ENCODE measurements around the gene BOC. TPM values are rescaled to one million over a fixed set of nuclear protein-coding genes. Genes with fewer than 3 reads are reported as not detected.

BOC gene
- total and polyA plus RNA-seq, 2 experiments from 2014 or later, result 2.1 to 4.1 TPM

DNA sequence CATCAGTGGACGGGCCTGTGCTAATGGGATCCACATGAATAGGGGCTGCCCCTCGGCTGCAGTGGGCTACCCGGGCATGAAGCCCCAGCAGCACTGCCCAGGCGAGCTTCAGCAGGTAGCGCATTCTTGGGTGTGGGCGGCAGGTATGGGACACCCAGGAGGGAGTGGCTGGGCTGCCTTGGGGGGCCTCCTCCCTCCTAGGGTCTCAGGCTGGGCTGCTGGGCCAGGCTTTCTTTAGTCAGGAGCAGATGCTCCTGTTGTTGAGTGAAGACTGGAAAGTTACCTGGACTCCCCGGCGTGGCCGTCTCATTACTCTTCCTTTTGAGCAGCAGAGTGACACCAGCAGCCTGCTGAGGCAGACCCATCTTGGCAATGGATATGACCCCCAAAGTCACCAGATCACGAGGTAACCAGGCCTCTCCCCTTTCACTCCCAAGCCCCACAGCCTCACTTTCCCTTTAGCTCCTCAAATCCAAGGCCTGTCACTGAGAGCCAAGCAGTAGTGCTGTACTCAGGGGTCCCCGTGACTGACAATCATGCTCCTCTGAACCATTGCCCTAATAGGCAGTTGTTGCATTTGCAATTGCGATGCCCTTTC is 73.2 kb downstream of the BOC start:
- DNase-seq (ENCODE audit: low spot score) (no peak), ATAC-seq (no peak)
- 0 out of 2 replicates have a peak, but pooled peaks cover 2% of the 10 kb centered on the region for H3K9me2 ChIP-seq (ENCODE audit: insufficient read depth)
- peaks cover 10% of the 10 kb centered on the region; the same call in 2 of the 3 replicates for H3K36me3 Mint-ChIP-seq (ENCODE audit: low read depth)
- TF ChIP-seq EZH2phosphoT487 (IDR thresholded peaks at IDR 0.05; ENCODE audit: unreplicated experiment) (no peak), EZH2 (IDR thresholded peaks at IDR 0.05; ENCODE audit: low read depth, unreplicated experiment) (no peak), STAT1 (IDR thresholded peaks at IDR 0.05; ENCODE audit: unreplicated experiment) (no peak), ZNF331 (CRISPR knock-in tag; IDR thresholded peaks at IDR 0.05; ENCODE audit: low read depth) (no peak), CREB1 (CRISPR knock-in tag; IDR thresholded peaks at IDR 0.05; ENCODE audit: low read depth) (no peak), POLR2AphosphoS5 (IDR thresholded peaks at IDR 0.05; ENCODE audit: low read depth) (no peak)
- TF ChIP-seq, protein P1, sequence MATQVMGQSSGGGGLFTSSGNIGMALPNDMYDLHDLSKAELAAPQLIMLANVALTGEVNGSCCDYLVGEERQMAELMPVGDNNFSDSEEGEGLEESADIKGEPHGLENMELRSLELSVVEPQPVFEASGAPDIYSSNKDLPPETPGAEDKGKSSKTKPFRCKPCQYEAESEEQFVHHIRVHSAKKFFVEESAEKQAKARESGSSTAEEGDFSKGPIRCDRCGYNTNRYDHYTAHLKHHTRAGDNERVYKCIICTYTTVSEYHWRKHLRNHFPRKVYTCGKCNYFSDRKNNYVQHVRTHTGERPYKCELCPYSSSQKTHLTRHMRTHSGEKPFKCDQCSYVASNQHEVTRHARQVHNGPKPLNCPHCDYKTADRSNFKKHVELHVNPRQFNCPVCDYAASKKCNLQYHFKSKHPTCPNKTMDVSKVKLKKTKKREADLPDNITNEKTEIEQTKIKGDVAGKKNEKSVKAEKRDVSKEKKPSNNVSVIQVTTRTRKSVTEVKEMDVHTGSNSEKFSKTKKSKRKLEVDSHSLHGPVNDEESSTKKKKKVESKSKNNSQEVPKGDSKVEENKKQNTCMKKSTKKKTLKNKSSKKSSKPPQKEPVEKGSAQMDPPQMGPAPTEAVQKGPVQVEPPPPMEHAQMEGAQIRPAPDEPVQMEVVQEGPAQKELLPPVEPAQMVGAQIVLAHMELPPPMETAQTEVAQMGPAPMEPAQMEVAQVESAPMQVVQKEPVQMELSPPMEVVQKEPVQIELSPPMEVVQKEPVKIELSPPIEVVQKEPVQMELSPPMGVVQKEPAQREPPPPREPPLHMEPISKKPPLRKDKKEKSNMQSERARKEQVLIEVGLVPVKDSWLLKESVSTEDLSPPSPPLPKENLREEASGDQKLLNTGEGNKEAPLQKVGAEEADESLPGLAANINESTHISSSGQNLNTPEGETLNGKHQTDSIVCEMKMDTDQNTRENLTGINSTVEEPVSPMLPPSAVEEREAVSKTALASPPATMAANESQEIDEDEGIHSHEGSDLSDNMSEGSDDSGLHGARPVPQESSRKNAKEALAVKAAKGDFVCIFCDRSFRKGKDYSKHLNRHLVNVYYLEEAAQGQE (IDR thresholded peaks at IDR 0.05; ENCODE audit: unreplicated experiment), result no peak
- H3K4me1 ChIP-seq (ENCODE audit: insufficient read depth), result no peaks in the 10 kb centered on the region
- H3K27ac ChIP-seq (ENCODE audit: low read depth), result no peak overlapping the region
- H4K20me1 ChIP-seq (replicated peaks; ENCODE audit: insufficient read depth), result no peaks in the 10 kb centered on the region
- peaks cover 6% of the 10 kb centered on the region for H3K4me1 Mint-ChIP-seq
- H3K79me2 ChIP-seq (replicated peaks; ENCODE audit: insufficient read depth), result no peaks in the 10 kb centered on the region
- H3K27ac Mint-ChIP-seq, result no peak overlapping the region
- no peak overlapping the region for H3K4me3 ChIP-seq
- H3K27me3 Mint-ChIP-seq (ENCODE audit: insufficient read depth, low read depth, poor library complexity), result peaks cover 6% of the 10 kb centered on the region
- H3K4me2 ChIP-seq, result no peak overlapping the region
- H3K9me3 Mint-ChIP-seq, result no peaks in the 10 kb centered on the region
- H3K27me3 ChIP-seq (ENCODE audit: insufficient read depth), result no peaks in the 10 kb centered on the region
- no peaks in the 10 kb centered on the region for H3F3A ChIP-seq (replicated peaks; ENCODE audit: low read depth)
- no peaks in the 10 kb centered on the region for H3K36me3 ChIP-seq (ENCODE audit: insufficient read depth)
- H2AFZ ChIP-seq, result no peak overlapping the region
- no peak overlapping the region for H3K4me3 Mint-ChIP-seq

DNA sequence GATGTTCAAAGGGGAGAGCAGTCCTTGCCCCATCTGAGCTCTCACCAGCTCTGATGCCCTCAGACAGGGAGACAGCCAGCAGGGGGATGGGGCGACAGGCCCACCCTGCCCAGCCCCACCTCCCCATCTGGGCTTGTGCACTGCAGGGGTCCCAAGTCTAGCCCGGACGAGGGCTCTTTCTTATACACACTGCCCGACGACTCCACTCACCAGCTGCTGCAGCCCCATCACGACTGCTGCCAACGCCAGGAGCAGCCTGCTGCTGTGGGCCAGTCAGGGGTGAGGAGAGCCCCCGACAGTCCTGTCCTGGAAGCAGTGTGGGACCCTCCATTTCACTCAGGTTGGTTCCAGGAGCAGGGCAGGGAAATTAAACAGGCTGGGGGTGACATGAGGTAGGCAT is 73.9 kb downstream of the BOC start:
- Histone ChIP-seq H3K27me3 (ENCODE audit: insufficient read depth) (no peaks in the 10 kb centered on the region), H4K20me1 (replicated peaks; ENCODE audit: insufficient read depth) (no peaks in the 10 kb centered on the region), H3K9me2 (ENCODE audit: insufficient read depth) (no peaks in the 10 kb centered on the region), H3K4me1 (ENCODE audit: insufficient read depth) (no peaks in the 10 kb centered on the region), H2AFZ (no peak overlapping the region), H3K36me3 (ENCODE audit: insufficient read depth) (no peaks in the 10 kb centered on the region), H3F3A (replicated peaks; ENCODE audit: low read depth) (no peaks in the 10 kb centered on the region), H3K27ac (ENCODE audit: low read depth) (no peak overlapping the region), H3K4me2 (no peak overlapping the region), H3K79me2 (replicated peaks; ENCODE audit: insufficient read depth) (no peaks in the 10 kb centered on the region), H3K4me3 (no peak overlapping the region)
- peaks cover 6% of the 10 kb centered on the region for H3K27me3 Mint-ChIP-seq (ENCODE audit: insufficient read depth, low read depth, poor library complexity)
- peaks cover 6% of the 10 kb centered on the region for H3K4me1 Mint-ChIP-seq
- DNase-seq (ENCODE audit: low spot score), result no peak
- no peak overlapping the region for H3K4me3 Mint-ChIP-seq
- H3K9me3 Mint-ChIP-seq, result no peaks in the 10 kb centered on the region
- peaks cover 10% of the 10 kb centered on the region; the same call in 2 of the 3 replicates for H3K36me3 Mint-ChIP-seq (ENCODE audit: low read depth)
- no peak for ATAC-seq
- no peak overlapping the region for H3K27ac Mint-ChIP-seq
- TF ChIP-seq ZNF114 (CRISPR knock-in tag; IDR thresholded peaks at IDR 0.05) (no peak), NANOG (IDR thresholded peaks at IDR 0.05; ENCODE audit: borderline replicate concordance) (no peak), ZNF331 (CRISPR knock-in tag; IDR thresholded peaks at IDR 0.05; ENCODE audit: low read depth) (no peak), POLR2AphosphoS5 (IDR thresholded peaks at IDR 0.05; ENCODE audit: low read depth) (no peak)
- TF ChIP-seq, protein P2, sequence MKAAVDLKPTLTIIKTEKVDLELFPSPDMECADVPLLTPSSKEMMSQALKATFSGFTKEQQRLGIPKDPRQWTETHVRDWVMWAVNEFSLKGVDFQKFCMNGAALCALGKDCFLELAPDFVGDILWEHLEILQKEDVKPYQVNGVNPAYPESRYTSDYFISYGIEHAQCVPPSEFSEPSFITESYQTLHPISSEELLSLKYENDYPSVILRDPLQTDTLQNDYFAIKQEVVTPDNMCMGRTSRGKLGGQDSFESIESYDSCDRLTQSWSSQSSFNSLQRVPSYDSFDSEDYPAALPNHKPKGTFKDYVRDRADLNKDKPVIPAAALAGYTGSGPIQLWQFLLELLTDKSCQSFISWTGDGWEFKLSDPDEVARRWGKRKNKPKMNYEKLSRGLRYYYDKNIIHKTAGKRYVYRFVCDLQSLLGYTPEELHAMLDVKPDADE (IDR thresholded peaks at IDR 0.05), result no peak
- TF ChIP-seq, protein P3, sequence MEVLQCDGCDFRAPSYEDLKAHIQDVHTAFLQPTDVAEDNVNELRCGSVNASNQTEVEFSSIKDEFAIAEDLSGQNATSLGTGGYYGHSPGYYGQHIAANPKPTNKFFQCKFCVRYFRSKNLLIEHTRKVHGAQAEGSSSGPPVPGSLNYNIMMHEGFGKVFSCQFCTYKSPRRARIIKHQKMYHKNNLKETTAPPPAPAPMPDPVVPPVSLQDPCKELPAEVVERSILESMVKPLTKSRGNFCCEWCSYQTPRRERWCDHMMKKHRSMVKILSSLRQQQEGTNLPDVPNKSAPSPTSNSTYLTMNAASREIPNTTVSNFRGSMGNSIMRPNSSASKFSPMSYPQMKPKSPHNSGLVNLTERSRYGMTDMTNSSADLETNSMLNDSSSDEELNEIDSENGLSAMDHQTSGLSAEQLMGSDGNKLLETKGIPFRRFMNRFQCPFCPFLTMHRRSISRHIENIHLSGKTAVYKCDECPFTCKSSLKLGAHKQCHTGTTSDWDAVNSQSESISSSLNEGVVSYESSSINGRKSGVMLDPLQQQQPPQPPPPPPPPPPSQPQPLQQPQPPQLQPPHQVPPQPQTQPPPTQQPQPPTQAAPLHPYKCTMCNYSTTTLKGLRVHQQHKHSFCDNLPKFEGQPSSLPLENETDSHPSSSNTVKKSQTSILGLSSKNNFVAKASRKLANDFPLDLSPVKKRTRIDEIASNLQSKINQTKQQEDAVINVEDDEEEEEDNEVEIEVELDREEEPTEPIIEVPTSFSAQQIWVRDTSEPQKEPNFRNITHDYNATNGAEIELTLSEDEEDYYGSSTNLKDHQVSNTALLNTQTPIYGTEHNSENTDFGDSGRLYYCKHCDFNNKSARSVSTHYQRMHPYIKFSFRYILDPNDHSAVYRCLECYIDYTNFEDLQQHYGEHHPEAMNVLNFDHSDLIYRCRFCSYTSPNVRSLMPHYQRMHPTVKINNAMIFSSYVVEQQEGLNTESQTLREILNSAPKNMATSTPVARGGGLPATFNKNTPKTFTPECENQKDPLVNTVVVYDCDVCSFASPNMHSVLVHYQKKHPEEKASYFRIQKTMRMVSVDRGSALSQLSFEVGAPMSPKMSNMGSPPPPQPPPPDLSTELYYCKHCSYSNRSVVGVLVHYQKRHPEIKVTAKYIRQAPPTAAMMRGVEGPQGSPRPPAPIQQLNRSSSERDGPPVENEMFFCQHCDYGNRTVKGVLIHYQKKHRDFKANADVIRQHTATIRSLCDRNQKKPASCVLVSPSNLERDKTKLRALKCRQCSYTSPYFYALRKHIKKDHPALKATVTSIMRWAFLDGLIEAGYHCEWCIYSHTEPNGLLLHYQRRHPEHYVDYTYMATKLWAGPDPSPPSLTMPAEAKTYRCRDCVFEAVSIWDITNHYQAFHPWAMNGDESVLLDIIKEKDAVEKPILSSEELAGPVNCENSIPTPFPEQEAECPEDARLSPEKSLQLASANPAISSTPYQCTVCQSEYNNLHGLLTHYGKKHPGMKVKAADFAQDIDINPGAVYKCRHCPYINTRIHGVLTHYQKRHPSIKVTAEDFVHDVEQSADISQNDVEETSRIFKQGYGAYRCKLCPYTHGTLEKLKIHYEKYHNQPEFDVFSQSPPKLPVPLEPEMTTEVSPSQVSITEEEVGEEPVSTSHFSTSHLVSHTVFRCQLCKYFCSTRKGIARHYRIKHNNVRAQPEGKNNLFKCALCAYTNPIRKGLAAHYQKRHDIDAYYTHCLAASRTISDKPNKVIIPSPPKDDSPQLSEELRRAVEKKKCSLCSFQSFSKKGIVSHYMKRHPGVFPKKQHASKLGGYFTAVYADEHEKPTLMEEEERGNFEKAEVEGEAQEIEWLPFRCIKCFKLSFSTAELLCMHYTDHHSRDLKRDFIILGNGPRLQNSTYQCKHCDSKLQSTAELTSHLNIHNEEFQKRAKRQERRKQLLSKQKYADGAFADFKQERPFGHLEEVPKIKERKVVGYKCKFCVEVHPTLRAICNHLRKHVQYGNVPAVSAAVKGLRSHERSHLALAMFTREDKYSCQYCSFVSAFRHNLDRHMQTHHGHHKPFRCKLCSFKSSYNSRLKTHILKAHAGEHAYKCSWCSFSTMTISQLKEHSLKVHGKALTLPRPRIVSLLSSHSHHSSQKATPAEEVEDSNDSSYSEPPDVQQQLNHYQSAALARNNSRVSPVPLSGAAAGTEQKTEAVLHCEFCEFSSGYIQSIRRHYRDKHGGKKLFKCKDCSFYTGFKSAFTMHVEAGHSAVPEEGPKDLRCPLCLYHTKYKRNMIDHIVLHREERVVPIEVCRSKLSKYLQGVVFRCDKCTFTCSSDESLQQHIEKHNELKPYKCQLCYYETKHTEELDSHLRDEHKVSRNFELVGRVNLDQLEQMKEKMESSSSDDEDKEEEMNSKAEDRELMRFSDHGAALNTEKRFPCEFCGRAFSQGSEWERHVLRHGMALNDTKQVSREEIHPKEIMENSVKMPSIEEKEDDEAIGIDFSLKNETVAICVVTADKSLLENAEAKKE (CRISPR knock-in tag; IDR thresholded peaks at IDR 0.05), result no peak
